ENCODE data around the gene ABCC4.

The ABCC4 gene

GRCh38 chr13:95112883-95113282, 188.4 kb downstream of the ABCC4 start:
- H3K27ac ChIP-seq (ENCODE audit: low read length): no peak overlapping the region
- no peak overlapping the region for H3K9ac ChIP-seq (ENCODE audit: low read length)
- no peaks in the 10 kb centered on the region for H3K9me3 ChIP-seq (ENCODE audit: insufficient read depth, low read length)
- no peaks in the 10 kb centered on the region for H3K79me2 ChIP-seq (ENCODE audit: low read length)
- H3K36me3 ChIP-seq (replicated peaks; ENCODE audit: low read depth, low read length): no peaks in the 10 kb centered on the region
- no peaks in the 10 kb centered on the region for H3K4me1 ChIP-seq (ENCODE audit: low read length)
- no peaks in the 10 kb centered on the region for H4K20me1 ChIP-seq (ENCODE audit: insufficient read depth, low read length)
- no peak overlapping the region for H2AFZ ChIP-seq (ENCODE audit: low read depth, low read length)
- no peak overlapping the region for H3K4me3 ChIP-seq (ENCODE audit: low read length)
- H3K4me2 ChIP-seq (ENCODE audit: low read length): no peak overlapping the region
- H3K27me3 ChIP-seq (ENCODE audit: low read depth, low read length): no peaks in the 10 kb centered on the region
- TF ChIP-seq CTCF (IDR thresholded peaks at IDR 0.05; ENCODE audit: low read depth, low read length) (no peak), EZH2phosphoT487 (IDR thresholded peaks at IDR 0.05; ENCODE audit: low read depth) (no peak)

GRCh38 chr13:95111608-95112007, 189.6 kb downstream of the ABCC4 start:
- no peak overlapping the region for H3K9ac ChIP-seq (ENCODE audit: low read length)
- H3K9me3 ChIP-seq (ENCODE audit: insufficient read depth, low read length): no peaks in the 10 kb centered on the region
- no peak overlapping the region for H2AFZ ChIP-seq (ENCODE audit: low read depth, low read length)
- H3K27ac ChIP-seq (ENCODE audit: low read length): no peak overlapping the region
- H3K36me3 ChIP-seq (replicated peaks; ENCODE audit: low read depth, low read length): no peaks in the 10 kb centered on the region
- H3K79me2 ChIP-seq (ENCODE audit: low read length): no peaks in the 10 kb centered on the region
- no peak overlapping the region for H3K4me3 ChIP-seq (ENCODE audit: low read length)
- no peak overlapping the region for H3K4me2 ChIP-seq (ENCODE audit: low read length)
- H3K4me1 ChIP-seq (ENCODE audit: low read length): no peaks in the 10 kb centered on the region
- H3K27me3 ChIP-seq (ENCODE audit: low read depth, low read length): no peaks in the 10 kb centered on the region
- TF ChIP-seq EZH2phosphoT487 (IDR thresholded peaks at IDR 0.05; ENCODE audit: low read depth) (no peak), CTCF (IDR thresholded peaks at IDR 0.05; ENCODE audit: low read depth, low read length) (no peak)
- H4K20me1 ChIP-seq (ENCODE audit: insufficient read depth, low read length): no peaks in the 10 kb centered on the region

GRCh38 chr13:95106562-95106961, 194.7 kb downstream of the ABCC4 start:
- no peak for TF ChIP-seq CTCF (IDR thresholded peaks at IDR 0.05; ENCODE audit: low read depth, low read length)
- TF ChIP-seq EZH2phosphoT487 (IDR thresholded peaks at IDR 0.05; ENCODE audit: low read depth): no peak
- no peak overlapping the region for H3K27ac ChIP-seq (ENCODE audit: low read length)
- no peak overlapping the region for H3K9ac ChIP-seq (ENCODE audit: low read length)
- no peak overlapping the region for H3K4me3 ChIP-seq (ENCODE audit: low read length)
- H2AFZ ChIP-seq (ENCODE audit: low read depth, low read length): no peak overlapping the region
- H3K4me2 ChIP-seq (ENCODE audit: low read length): no peak overlapping the region
- H3K4me1 ChIP-seq (ENCODE audit: low read length): no peaks in the 10 kb centered on the region
- H3K79me2 ChIP-seq (ENCODE audit: low read length): no peaks in the 10 kb centered on the region
- H3K27me3 ChIP-seq (ENCODE audit: low read depth, low read length): no peaks in the 10 kb centered on the region
- H3K9me3 ChIP-seq (ENCODE audit: insufficient read depth, low read length): no peaks in the 10 kb centered on the region
- peaks cover 2% of the 10 kb centered on the region for H3K36me3 ChIP-seq (replicated peaks; ENCODE audit: low read depth, low read length)
- H4K20me1 ChIP-seq (ENCODE audit: insufficient read depth, low read length): no peaks in the 10 kb centered on the region

- H3K27me3 ChIP-seq (ENCODE audit: low read depth, low read length): no peaks in the 10 kb centered on the region
- no peak overlapping the region for H3K4me2 ChIP-seq (ENCODE audit: low read length)
- H3K4me1 ChIP-seq (ENCODE audit: low read length): no peaks in the 10 kb centered on the region
- H3K9me3 ChIP-seq (ENCODE audit: insufficient read depth, low read length): peaks cover 7% of the 10 kb centered on the region; the same call in 1 of the 2 replicates
- TF ChIP-seq CTCF (IDR thresholded peaks at IDR 0.05; ENCODE audit: low read depth, low read length): no peak
- TF ChIP-seq EZH2phosphoT487 (IDR thresholded peaks at IDR 0.05; ENCODE audit: low read depth): no peak
- peaks cover 8% of the 10 kb centered on the region for H3K36me3 ChIP-seq (replicated peaks; ENCODE audit: low read depth, low read length)
- no peak overlapping the region for H3K9ac ChIP-seq (ENCODE audit: low read length)
- no peak overlapping the region for H2AFZ ChIP-seq (ENCODE audit: low read depth, low read length)
- H4K20me1 ChIP-seq (ENCODE audit: insufficient read depth, low read length): no peaks in the 10 kb centered on the region
- no peaks in the 10 kb centered on the region for H3K79me2 ChIP-seq (ENCODE audit: low read length)
- no peak overlapping the region for H3K27ac ChIP-seq (ENCODE audit: low read length)
- no peak overlapping the region for H3K4me3 ChIP-seq (ENCODE audit: low read length)
Measured at GRCh38 chr13:95100525-95101433, 200.5 kb downstream of the ABCC4 start.
